Measurements from ENCODE around the gene LRIG3. TPM values are rescaled to one million over a fixed set of nuclear protein-coding genes. Genes with fewer than 3 reads are reported as not detected.

The LRIG3 gene
- total and polyA plus RNA-seq, 7 donors, result 2.8 to 186 (median 58.1) TPM

- Histone ChIP-seq H3K27me3 (no peaks in the 10 kb centered on the region), H3K4me1 (peaks cover 0 to 53% (median 40%) of the 10 kb centered on the region in 4 donors), H3K27ac (no peak overlapping the region), H3K36me3 (no peaks in the 10 kb centered on the region), H3K9me3 (no peaks in the 10 kb centered on the region), H3K4me3 (no peak overlapping the region)
- no peak for TF ChIP-seq POLR2AphosphoS5 (IDR thresholded peaks at IDR 0.05)
- no peak for TF ChIP-seq POLR2A (IDR thresholded peaks at IDR 0.05)
- TF ChIP-seq CTCF (IDR thresholded peaks at IDR 0.05), result no peak
- no peak for TF ChIP-seq EP300 (IDR thresholded peaks at IDR 0.05)
- DNase-seq, result no peak
- intact Hi-C loops (cut with DNase I), result no loop called here
- 46 to 68% methylated on average over 1 of the region's 1 CpG for WGBS, 2 donors
Observed at GRCh38 chr12:58896278-58896677, 24.0 kb downstream of the LRIG3 start.

- intact Hi-C loops (cut with DNase I), result no loop called here
- no peak overlapping the region for H3K27ac ChIP-seq
- 77 to 81% methylated on average over 4 of the region's 4 CpGs for WGBS, 2 donors
- H3K4me3 ChIP-seq, result no peak overlapping the region
- H3K36me3 ChIP-seq, result peaks cover 0 to 5% (median 0%) of the 10 kb centered on the region in 4 donors
- H3K27me3 ChIP-seq, result no peaks in the 10 kb centered on the region
- H3K4me1 ChIP-seq, result peaks cover 0 to 53% (median 40%) of the 10 kb centered on the region in 4 donors
- no peak for TF ChIP-seq POLR2AphosphoS5 (IDR thresholded peaks at IDR 0.05)
- TF ChIP-seq EP300 (IDR thresholded peaks at IDR 0.05), result no peak
- TF ChIP-seq CTCF (IDR thresholded peaks at IDR 0.05), result no peak
- no peak for TF ChIP-seq POLR2A (IDR thresholded peaks at IDR 0.05)
- H3K9me3 ChIP-seq, result no peaks in the 10 kb centered on the region
- DNase-seq, result no peak
Observed at GRCh38 chr12:58895053-58895452, 25.3 kb downstream of the LRIG3 start.

- no peaks in the 10 kb centered on the region for H3K27me3 ChIP-seq
- no peaks in the 10 kb centered on the region for H3K9me3 ChIP-seq
- H3K4me3 ChIP-seq, result no peak overlapping the region
- DNase-seq, result no peak
- H3K36me3 ChIP-seq, result peaks cover 0 to 15% (median 6%) of the 10 kb centered on the region in 4 donors
- peaks cover 0 to 61% (median 43%) of the 10 kb centered on the region in 4 donors for H3K4me1 ChIP-seq
- intact Hi-C loops (cut with DNase I), result no loop called here
- no peak overlapping the region for H3K27ac ChIP-seq
- 25 to 59% methylated on average over 6 of the region's 6 CpGs for WGBS, 2 donors
- TF ChIP-seq POLR2AphosphoS5 (IDR thresholded peaks at IDR 0.05) (no peak), POLR2A (IDR thresholded peaks at IDR 0.05) (no peak), CTCF (IDR thresholded peaks at IDR 0.05) (no peak), EP300 (IDR thresholded peaks at IDR 0.05) (no peak)
Observed at GRCh38 chr12:58894040-58894439, 26.3 kb downstream of the LRIG3 start.

- Histone ChIP-seq H3K27ac (no peak overlapping the region), H3K4me1 (peaks cover 0 to 67% (median 45%) of the 10 kb centered on the region in 4 donors), H3K27me3 (no peaks in the 10 kb centered on the region), H3K36me3 (peaks cover 0 to 20% (median 6%) of the 10 kb centered on the region in 4 donors), H3K9me3 (no peaks in the 10 kb centered on the region), H3K4me3 (no peak overlapping the region)
- intact Hi-C loops (cut with DNase I), result no loop called here
- WGBS, 2 donors, result 49 to 66% methylated on average over 3 of the region's 3 CpGs
- no peak for DNase-seq
- TF ChIP-seq POLR2A (IDR thresholded peaks at IDR 0.05) (no peak), CTCF (IDR thresholded peaks at IDR 0.05) (no peak), POLR2AphosphoS5 (IDR thresholded peaks at IDR 0.05) (no peak), EP300 (IDR thresholded peaks at IDR 0.05) (no peak)
Observed at GRCh38 chr12:58893495-58893894, 26.8 kb downstream of the LRIG3 start.

- Histone ChIP-seq H3K27me3 (no peaks in the 10 kb centered on the region), H3K4me1 (peaks cover 0 to 67% (median 36%) of the 10 kb centered on the region in 4 donors), H3K9me3 (no peaks in the 10 kb centered on the region), H3K27ac (peak overlapping the region in 2 of 4 donors; percentile 2), H3K36me3 (peaks cover 4 to 55% (median 12%) of the 10 kb centered on the region in 4 donors), H3K4me3 (no peak overlapping the region)
- DNase-seq, result no peak
- no peak for TF ChIP-seq EP300 (IDR thresholded peaks at IDR 0.05)
- TF ChIP-seq POLR2A (IDR thresholded peaks at IDR 0.05), result no peak
- no peak for TF ChIP-seq CTCF (IDR thresholded peaks at IDR 0.05)
- no peak for TF ChIP-seq POLR2AphosphoS5 (IDR thresholded peaks at IDR 0.05)
- intact Hi-C loops (cut with DNase I), result no loop called here
- WGBS, 2 donors, result 41 to 68% methylated on average over 6 of the region's 6 CpGs
Observed at GRCh38 chr12:58889557-58889956, 30.7 kb downstream of the LRIG3 start.

All from sigmoid colon (tissue), 7 donors.